SU-DHL-6 (cell line): ENCODE measurements around the gene IMPG1.

Experiments used
- H2AFZ ChIP-seq: fragments of 200-600 bp; sonication (generic); 2 replicates; pipeline ENCODE4 v1.6.1; 2014; ENCODE audit warnings: low read depth, mild to moderate bottlenecking, moderate library complexity, mixed read lengths, antibody characterized with exemption, low read length; ENCODE audit not compliant: severe bottlenecking
- H3F3A ChIP-seq: fragments of 200-600 bp; shearing (Covaris generic); 2 replicates; pipeline ENCODE4 v1.6.0; 2016; ENCODE audit warnings: antibody characterized with exemption, mild to moderate bottlenecking; ENCODE audit not compliant: insufficient read depth
- H3K27ac ChIP-seq: fragments of 200-600 bp; sonication (generic); 2 replicates; pipeline ENCODE4 v1.5.1; 2016; ENCODE audit warnings: low read depth, mild to moderate bottlenecking, low read length, moderate library complexity, mixed read lengths
- H3K27me3 ChIP-seq: fragments of 200-600 bp; sonication (generic), shearing (Covaris generic); 2 replicates; pipeline ENCODE4 v1.6.0; 2014; ENCODE audit warnings: mild to moderate bottlenecking, low read length
- H3K36me3 ChIP-seq: fragments of 200-600 bp; sonication (generic); 2 replicates; pipeline ENCODE4 v1.6.1; 2014; ENCODE audit warnings: mild to moderate bottlenecking, low read length, mixed read lengths
- H3K4me2 ChIP-seq: fragments of 300-600, 200-600 bp; shearing (Covaris generic), sonication (generic); 2 replicates; pipeline ENCODE4 v1.6.0; 2014; ENCODE audit warnings: low read length, low read depth, mild to moderate bottlenecking; ENCODE audit not compliant: poor library complexity, severe bottlenecking
- H3K4me3 ChIP-seq: fragments of 200-600 bp; sonication (generic); 2 replicates; pipeline ENCODE4 v1.5.1; 2014; ENCODE audit warnings: antibody characterized with exemption, low read length, mild to moderate bottlenecking, mixed read lengths; ENCODE audit not compliant: insufficient read depth, poor library complexity, severe bottlenecking
- H3K79me2 ChIP-seq: fragments of 200-600 bp; sonication (generic); 2 replicates; pipeline ENCODE4 v1.6.1; 2014; ENCODE audit warnings: mild to moderate bottlenecking, low read length, moderate library complexity; ENCODE audit not compliant: insufficient read depth
- H3K9ac ChIP-seq: fragments of 200-600 bp; sonication (generic); 2 replicates; pipeline ENCODE4 v1.7.0; 2014; ENCODE audit warnings: mild to moderate bottlenecking, low read length
- H3K9me2 ChIP-seq: fragments of 200-600 bp; sonication (generic); replicated peaks from 2 replicates; pipeline ENCODE4 v1.6.1; 2014; ENCODE audit warnings: low read length; ENCODE audit not compliant: insufficient read depth
- H3K9me3 ChIP-seq: fragments of 200-600 bp; sonication (generic); 2 replicates; pipeline ENCODE4 v1.6.1; 2014; ENCODE audit warnings: low read length, mixed read lengths; ENCODE audit not compliant: insufficient read depth
- H4K20me1 ChIP-seq: fragments of 200-600 bp; sonication (generic); 2 replicates; pipeline ENCODE4 v1.6.1; 2014; ENCODE audit warnings: low read depth, mild to moderate bottlenecking, antibody characterized with exemption, low read length, moderate library complexity, mixed read lengths
- CTCF ChIP-seq: fragments of 200-600 bp; sonication (generic); IDR thresholded peaks from one replicate; pipeline ENCODE4 v1.5.1; 2017; ENCODE audit warnings: antibody characterized with exemption, mild to moderate bottlenecking, low read length, moderate library complexity; ENCODE audit not compliant: insufficient read depth, poor library complexity, severe bottlenecking
- EZH2phosphoT487 ChIP-seq: fragments of 200-600 bp; sonication (generic), shearing (Covaris generic); conservative IDR thresholded peaks from 2 replicates; pipeline ENCODE4 v1.6.1; 2018; ENCODE audit warnings: mild to moderate bottlenecking, antibody characterized with exemption, low read length, moderate library complexity, mixed read lengths

Gene IMPG1

GRCh38 chr6:76003686-76004085 lies 68.8 kb downstream of the IMPG1 start:
- H3K36me3 ChIP-seq, result no peaks in the 10 kb centered on the region
- no peaks in the 10 kb centered on the region for H3F3A ChIP-seq
- no peak overlapping the region for H3K4me3 ChIP-seq
- H3K27ac ChIP-seq, result no peak overlapping the region
- H3K9ac ChIP-seq, result no peak overlapping the region
- no peaks in the 10 kb centered on the region for H4K20me1 ChIP-seq
- H2AFZ ChIP-seq, result no peak overlapping the region
- H3K4me2 ChIP-seq, result no peak overlapping the region
- no peaks in the 10 kb centered on the region for H3K79me2 ChIP-seq
- H3K27me3 ChIP-seq, result peaks cover 5% of the 10 kb centered on the region; the same call in 1 of the 2 replicates
- TF ChIP-seq CTCF (no peak), EZH2phosphoT487 (no peak)
- H3K9me2 ChIP-seq, result no peaks in the 10 kb centered on the region
- no peaks in the 10 kb centered on the region for H3K9me3 ChIP-seq

GRCh38 chr6:76003113-76003512 lies 69.3 kb downstream of the IMPG1 start:
- TF ChIP-seq EZH2phosphoT487 (no peak), CTCF (no peak)
- Histone ChIP-seq H3K36me3 (no peaks in the 10 kb centered on the region), H3F3A (no peaks in the 10 kb centered on the region), H3K27ac (no peak overlapping the region), H3K9me2 (no peaks in the 10 kb centered on the region), H4K20me1 (no peaks in the 10 kb centered on the region), H2AFZ (no peak overlapping the region), H3K4me2 (no peak overlapping the region), H3K9ac (no peak overlapping the region), H3K9me3 (no peaks in the 10 kb centered on the region), H3K79me2 (no peaks in the 10 kb centered on the region), H3K4me3 (no peak overlapping the region), H3K27me3 (peaks cover 5% of the 10 kb centered on the region; the same call in 1 of the 2 replicates)

- H2AFZ ChIP-seq, result no peak overlapping the region
- no peak overlapping the region for H3K27ac ChIP-seq
- no peak for TF ChIP-seq CTCF
- no peak for TF ChIP-seq EZH2phosphoT487
- peaks cover 5% of the 10 kb centered on the region; the same call in 1 of the 2 replicates for H3K27me3 ChIP-seq
- no peak overlapping the region for H3K4me2 ChIP-seq
- H3K79me2 ChIP-seq, result no peaks in the 10 kb centered on the region
- no peaks in the 10 kb centered on the region for H3F3A ChIP-seq
- H3K36me3 ChIP-seq, result no peaks in the 10 kb centered on the region
- H3K4me3 ChIP-seq, result no peak overlapping the region
- H3K9ac ChIP-seq, result no peak overlapping the region
- H3K9me2 ChIP-seq, result no peaks in the 10 kb centered on the region
- no peaks in the 10 kb centered on the region for H3K9me3 ChIP-seq
- no peaks in the 10 kb centered on the region for H4K20me1 ChIP-seq
These were observed 71.8 kb downstream of the IMPG1 start for GRCh38 chr6:76000629-76001028.

GRCh38 chr6:75997696-75998095 lies 74.8 kb downstream of the IMPG1 start:
- H3K27me3 ChIP-seq, result no peaks in the 10 kb centered on the region
- H3K4me3 ChIP-seq, result no peak overlapping the region
- no peaks in the 10 kb centered on the region for H3K79me2 ChIP-seq
- no peak for TF ChIP-seq EZH2phosphoT487
- TF ChIP-seq CTCF, result no peak
- no peaks in the 10 kb centered on the region for H3K9me3 ChIP-seq
- H3K36me3 ChIP-seq, result no peaks in the 10 kb centered on the region
- H3K9ac ChIP-seq, result no peak overlapping the region
- no peak overlapping the region for H3K4me2 ChIP-seq
- H3K27ac ChIP-seq, result no peak overlapping the region
- no peaks in the 10 kb centered on the region for H4K20me1 ChIP-seq
- H3F3A ChIP-seq, result no peaks in the 10 kb centered on the region
- no peak overlapping the region for H2AFZ ChIP-seq
- H3K9me2 ChIP-seq, result no peaks in the 10 kb centered on the region
